Neuronal stem cell (in vitro differentiated cells): ENCODE results near the gene ANO7.

Experiments
- DNase-seq: peaks from one replicate; pipeline ENCODE4 v3.0.0-alpha.2; 2013; ENCODE audit warnings: low spot score
- H2AFZ ChIP-seq: one replicate; pipeline ENCODE4 v1.6.1; 2013; ENCODE audit warnings: mild to moderate bottlenecking, low read length, inconsistent platforms
- H2AK5ac ChIP-seq: 2 replicates; pipeline ENCODE4 v1.6.1; 2013; ENCODE audit warnings: low read depth, mild to moderate bottlenecking, inconsistent platforms, low read length, moderate library complexity, mixed read lengths
- H2BK120ac ChIP-seq: 2 replicates; pipeline ENCODE4 v1.6.1; 2013; ENCODE audit warnings: low read depth, mild to moderate bottlenecking, inconsistent platforms, low read length, moderate library complexity, mixed read lengths
- H2BK12ac ChIP-seq: one replicate; pipeline ENCODE4 v1.6.1; 2013; ENCODE audit warnings: low read length, inconsistent platforms
- H2BK15ac ChIP-seq: 2 replicates; pipeline ENCODE4 v1.6.1; 2013; ENCODE audit warnings: mild to moderate bottlenecking, low read length, inconsistent platforms, mixed read lengths
- H2BK5ac ChIP-seq: one replicate; pipeline ENCODE4 v1.6.1; 2013; ENCODE audit warnings: inconsistent platforms, mild to moderate bottlenecking, low read length, moderate library complexity
- H3K14ac ChIP-seq: one replicate; pipeline ENCODE4 v1.6.1; 2013; ENCODE audit warnings: low read length, inconsistent platforms
- H3K18ac ChIP-seq: 2 replicates; pipeline ENCODE4 v1.6.1; 2013; ENCODE audit warnings: low read length, inconsistent platforms
- H3K23ac ChIP-seq: 2 replicates; pipeline ENCODE4 v1.6.1; 2013; ENCODE audit warnings: low read depth, mild to moderate bottlenecking, mixed read lengths, low read length, inconsistent platforms; ENCODE audit not compliant: poor library complexity
- H3K27ac ChIP-seq: replicated peaks from 3 replicates; pipeline ENCODE4 v1.5.1; 2013; ENCODE audit warnings: low read length, inconsistent platforms
- H3K27me3 ChIP-seq, 3 experiments: 2 replicates each; pipeline ENCODE4 v1.6.1; 2013; ENCODE audit warnings: low read length in 3 of 3, mild to moderate bottlenecking in 2 of 3, inconsistent platforms in 1 of 3, low read depth in 1 of 3, mixed read lengths in 1 of 3, moderate library complexity in 1 of 3; ENCODE audit not compliant: control insufficient read depth in 3 of 3, insufficient read depth in 3 of 3
- H3K36me3 ChIP-seq, 2 donors: replicated peaks in 1 of 2; 2 replicates each; pipeline ENCODE4 v1.6.1; 2013; ENCODE audit warnings: low read length in 2 of 2; ENCODE audit not compliant: control insufficient read depth in 2 of 2, insufficient read depth in 2 of 2
- H3K4ac ChIP-seq: 2 replicates; pipeline ENCODE4 v1.6.1; 2013; ENCODE audit warnings: inconsistent platforms, mild to moderate bottlenecking, low read length, moderate library complexity
- H3K4me1 ChIP-seq, 2 donors: 1 replicate in 1 of 2; 2 replicates in 1 of 2; pipeline ENCODE4 v1.6.1; 2013; ENCODE audit warnings: low read length in 2 of 2, low read depth in 1 of 2; ENCODE audit not compliant: control insufficient read depth in 2 of 2, insufficient read depth in 1 of 2
- H3K4me2 ChIP-seq: one replicate; pipeline ENCODE4 v1.6.1; 2013; ENCODE audit warnings: mild to moderate bottlenecking, low read length, inconsistent platforms; ENCODE audit not compliant: insufficient read depth, poor library complexity, severe bottlenecking
- H3K4me3 ChIP-seq, 2 donors: 2 replicates each; pipeline ENCODE4 v1.5.1; 2013; ENCODE audit warnings: low read length in 2 of 2, mild to moderate bottlenecking in 2 of 2, inconsistent platforms in 1 of 2, moderate library complexity in 1 of 2
- H3K79me1 ChIP-seq: one replicate; pipeline ENCODE4 v1.6.1; 2013; ENCODE audit warnings: low read depth, mild to moderate bottlenecking, inconsistent platforms, low read length, moderate library complexity
- H3K9ac ChIP-seq: one replicate; pipeline ENCODE4 v1.6.1; 2013; ENCODE audit warnings: mild to moderate bottlenecking, low read depth, low read length, inconsistent platforms; ENCODE audit not compliant: poor library complexity
- H3K9me3 ChIP-seq, 2 donors: replicated peaks in 1 of 2; 2 replicates each; pipeline versions ENCODE3 to v1.6.1; 2013; ENCODE audit warnings: low read length in 2 of 2, mild to moderate bottlenecking in 2 of 2, inconsistent platforms in 1 of 2, low read depth in 1 of 2, mixed read lengths in 1 of 2, moderate library complexity in 1 of 2; ENCODE audit not compliant: control insufficient read depth in 2 of 2, insufficient read depth in 1 of 2
- H4K8ac ChIP-seq: one replicate; pipeline ENCODE4 v1.6.1; 2013; ENCODE audit warnings: low read depth, mild to moderate bottlenecking, inconsistent platforms, low read length, moderate library complexity
- H4K91ac ChIP-seq: one replicate; pipeline ENCODE4 v1.6.1; 2013; ENCODE audit warnings: low read length, low read depth, mild to moderate bottlenecking, inconsistent platforms; ENCODE audit not compliant: poor library complexity
- WGBS, 2 donors: extraction: QIAGEN DNeasy Blood & Tissue Kit; methylation state at CpG; one replicate each; pipeline ENCODE4 v1.1.7; 2013; ENCODE audit warnings: missing lambda C conversion rate in 2 of 2, mixed read lengths in 1 of 2; ENCODE audit not compliant: insufficient read length in 2 of 2, insufficient replicate concordance in 1 of 2; ENCODE audit errors: extremely low coverage in 2 of 2; 5-methylcytosine and 5-hydroxymethylcytosine counted together

Gene ANO7

DNA sequence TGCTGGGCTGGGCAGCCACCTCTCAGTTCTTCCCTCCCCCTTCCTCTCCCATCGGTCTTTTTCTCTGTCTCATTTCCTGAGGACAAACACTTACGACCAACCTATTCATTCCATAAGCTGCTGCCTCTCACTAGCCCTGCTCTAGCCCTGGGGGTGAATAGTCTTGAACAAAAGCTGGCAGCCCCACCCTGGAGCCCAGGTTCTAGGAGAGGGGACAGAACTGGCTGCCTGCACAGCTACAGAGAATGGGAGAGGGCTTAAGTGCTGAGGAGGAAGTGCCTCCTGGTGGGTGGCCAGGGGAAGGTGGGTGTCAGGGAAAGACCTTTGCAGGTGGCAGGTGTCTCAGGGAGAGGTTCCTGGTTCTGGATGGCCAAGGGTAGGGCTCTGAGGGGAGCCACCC is 22.8 kb downstream of the ANO7 start:
- Histone ChIP-seq H3K4me3 (no peak overlapping the region), H2BK15ac (no peak overlapping the region), H3K14ac (no peak overlapping the region), H3K9me3 (no peaks in the 10 kb centered on the region), H4K8ac (no peak overlapping the region), H3K4me1 (peaks cover 0 to 14% of the 10 kb centered on the region in 2 donors), H2AK5ac (peak overlapping the region; percentile 84), H3K18ac (peak overlapping the region; percentile 66), H3K79me1 (no peaks in the 10 kb centered on the region), H3K27me3 (peaks cover 0 to 27% (median 0%) of the 10 kb centered on the region in 3 experiments), H2AFZ (no peak overlapping the region), H3K9ac (no peak overlapping the region), H3K23ac (no peak overlapping the region), H3K36me3 (no peaks in the 10 kb centered on the region), H2BK120ac (no peak overlapping the region), H2BK5ac (peak overlapping the region; percentile 35), H3K27ac (no peak overlapping the region), H4K91ac (no peak overlapping the region), H3K4ac (no peak overlapping the region), H3K4me2 (no peak overlapping the region), H2BK12ac (peak overlapping the region; percentile 1)
- no CpG with 5 or more reads among the region's 2 CpGs for WGBS, 2 donors
- DNase-seq: no peak

DNA sequence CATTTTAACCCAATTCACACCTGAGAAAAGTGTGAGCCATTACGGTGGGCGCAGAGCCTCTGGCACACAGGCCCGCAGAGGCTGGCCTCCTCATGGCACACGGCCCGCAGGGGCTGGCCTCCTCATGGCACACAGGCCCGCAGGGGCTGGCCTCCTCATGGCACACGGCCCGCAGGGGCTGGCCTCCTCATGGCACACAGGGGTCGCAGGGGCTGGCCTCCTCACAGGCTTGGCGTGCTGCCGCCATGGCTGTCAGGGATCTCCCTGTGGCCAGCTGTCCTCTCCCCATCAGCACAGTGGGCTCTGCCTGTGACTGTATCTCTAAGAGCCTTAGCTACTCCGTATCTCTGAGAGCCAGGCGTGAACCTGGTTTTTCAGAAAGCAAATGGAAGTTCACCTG is 24.6 kb downstream of the ANO7 start:
- no CpG with 5 or more reads among the region's 13 CpGs for WGBS, 2 donors
- H3K4ac ChIP-seq: no peak overlapping the region

GRCh38 chr2:241213567-241213966 is 25.1 kb downstream of the ANO7 start:
- Histone ChIP-seq H2BK15ac (no peak overlapping the region), H3K14ac (no peak overlapping the region), H3K4ac (no peak overlapping the region), H3K9me3 (no peaks in the 10 kb centered on the region), H3K4me3 (no peak overlapping the region), H2BK120ac (no peak overlapping the region), H3K23ac (no peak overlapping the region), H2AK5ac (peak overlapping the region; percentile 97), H3K27me3 (peaks cover 0 to 26% (median 0%) of the 10 kb centered on the region in 3 experiments), H3K79me1 (no peaks in the 10 kb centered on the region), H3K4me1 (peaks cover 0 to 17% of the 10 kb centered on the region in 2 donors), H2BK5ac (no peak overlapping the region), H2BK12ac (no peak overlapping the region), H4K8ac (no peak overlapping the region), H3K18ac (peak overlapping the region; percentile 44), H3K9ac (no peak overlapping the region), H3K4me2 (no peak overlapping the region), H4K91ac (no peak overlapping the region), H3K36me3 (no peaks in the 10 kb centered on the region), H2AFZ (no peak overlapping the region), H3K27ac (no peak overlapping the region)
- no CpG with 5 or more reads among the region's 7 CpGs for WGBS, 2 donors
- DNase-seq: no peak

More for the DNA sequence above, 24.6 kb downstream of the ANO7 start:
- H2BK120ac ChIP-seq: no peak overlapping the region
- H2AK5ac ChIP-seq: peak overlapping the region; percentile 97
- H3K18ac ChIP-seq: peak overlapping the region; percentile 13
- H3K4me2 ChIP-seq: peak overlapping the region; percentile 2
- no peaks in the 10 kb centered on the region for H3K79me1 ChIP-seq
- H2BK12ac ChIP-seq: peak overlapping the region; percentile 94
- no peak overlapping the region for H4K8ac ChIP-seq
- no peaks in the 10 kb centered on the region for H3K9me3 ChIP-seq
- H3K27me3 ChIP-seq: peaks cover 0 to 26% (median 0%) of the 10 kb centered on the region in 3 experiments
- DNase-seq: no peak
- H3K14ac ChIP-seq: no peak overlapping the region
- no peak overlapping the region for H3K9ac ChIP-seq
- H3K36me3 ChIP-seq: no peaks in the 10 kb centered on the region
- no peak overlapping the region for H3K4me3 ChIP-seq
- H2BK15ac ChIP-seq: peak overlapping the region; percentile 58
- H2AFZ ChIP-seq: no peak overlapping the region
- H4K91ac ChIP-seq: no peak overlapping the region
- H3K4me1 ChIP-seq: peaks cover 0 to 17% of the 10 kb centered on the region in 2 donors
- H3K27ac ChIP-seq: no peak overlapping the region
- H3K23ac ChIP-seq: peak overlapping the region; percentile 80
- no peak overlapping the region for H2BK5ac ChIP-seq

- Histone ChIP-seq H3K36me3 (no peaks in the 10 kb centered on the region), H3K18ac (no peak overlapping the region), H3K23ac (no peak overlapping the region), H2BK15ac (peak overlapping the region; percentile 98), H3K9me3 (no peaks in the 10 kb centered on the region), H3K9ac (no peak overlapping the region), H4K91ac (no peak overlapping the region), H3K27me3 (peaks cover 0 to 26% (median 0%) of the 10 kb centered on the region in 3 experiments), H3K4me1 (peaks cover 0 to 19% of the 10 kb centered on the region in 2 donors), H3K27ac (no peak overlapping the region), H3K4ac (no peak overlapping the region), H2AK5ac (no peak overlapping the region), H4K8ac (no peak overlapping the region), H2AFZ (no peak overlapping the region), H2BK12ac (no peak overlapping the region), H3K14ac (no peak overlapping the region), H2BK120ac (no peak overlapping the region), H3K79me1 (no peaks in the 10 kb centered on the region), H3K4me2 (no peak overlapping the region), H3K4me3 (no peak overlapping the region), H2BK5ac (no peak overlapping the region)
- no peak for DNase-seq
- WGBS, 2 donors: no CpG with 5 or more reads among the region's 10 CpGs
Measured at GRCh38 chr2:241214209-241214608, 25.7 kb downstream of the ANO7 start.
